SK-N-SH treated with all-trans-retinoic acid at 6 μM for 48 hours (cell line): ENCODE data around the gene BRF1.

ENCODE experiments used
- ARNTL ChIP-seq: fragments of 450-650 bp; formaldehyde crosslinking; IDR thresholded peaks from 2 replicates; pipeline ENCODE4 v1.5.0; 2020; ENCODE audit warnings: low read depth, mild to moderate bottlenecking, moderate library complexity, borderline replicate concordance
- CSDC2 ChIP-seq: fragments of 250-450 bp; sonication (Bioruptor Pico); IDR thresholded peaks from 2 replicates; pipeline ENCODE4 v1.5.0; 2020; ENCODE audit warnings: mild to moderate bottlenecking, moderate library complexity
- ESRRG ChIP-seq: fragments of 250-450 bp; sonication (Bioruptor Pico); IDR thresholded peaks from 2 replicates; pipeline ENCODE4 v1.6.1; 2021; ENCODE audit warnings: mild to moderate bottlenecking
- ISL1 ChIP-seq: fragments of 250-450 bp; sonication (Bioruptor Pico); IDR thresholded peaks from 2 replicates; pipeline ENCODE4 v2.1.2; 2022; ENCODE audit warnings: mild to moderate bottlenecking, moderate library complexity
- PPARA ChIP-seq: fragments of 250-450 bp; sonication (Bioruptor Pico); IDR thresholded peaks from 2 replicates; pipeline ENCODE4 v1.5.0; 2020; ENCODE audit warnings: mild to moderate bottlenecking, borderline replicate concordance

GRCh38 chr14:105337966-105338741 is 37.4 kb upstream of the BRF1 start:
- no peak for TF ChIP-seq ESRRG (CRISPR knock-in tag)
- no peak for TF ChIP-seq ARNTL
- TF ChIP-seq ISL1 (CRISPR knock-in tag) = no peak
- TF ChIP-seq PPARA = no peak
- TF ChIP-seq CSDC2 (CRISPR knock-in tag) = no peak
